Kasumi-1 (cell line): ENCODE results near the gene NUP93.
"Not testable (repeated sequence)": the region's sequence is repeated elsewhere in the genome, so short reads cannot be mapped to it uniquely, and the experiment has no call there.

Source experiments
- DNase-seq, 2 experiments: peaks; one replicate each; lab custom pipeline; 2025; lab: John Stamatoyannopoulos, UW

Gene NUP93

DNA sequence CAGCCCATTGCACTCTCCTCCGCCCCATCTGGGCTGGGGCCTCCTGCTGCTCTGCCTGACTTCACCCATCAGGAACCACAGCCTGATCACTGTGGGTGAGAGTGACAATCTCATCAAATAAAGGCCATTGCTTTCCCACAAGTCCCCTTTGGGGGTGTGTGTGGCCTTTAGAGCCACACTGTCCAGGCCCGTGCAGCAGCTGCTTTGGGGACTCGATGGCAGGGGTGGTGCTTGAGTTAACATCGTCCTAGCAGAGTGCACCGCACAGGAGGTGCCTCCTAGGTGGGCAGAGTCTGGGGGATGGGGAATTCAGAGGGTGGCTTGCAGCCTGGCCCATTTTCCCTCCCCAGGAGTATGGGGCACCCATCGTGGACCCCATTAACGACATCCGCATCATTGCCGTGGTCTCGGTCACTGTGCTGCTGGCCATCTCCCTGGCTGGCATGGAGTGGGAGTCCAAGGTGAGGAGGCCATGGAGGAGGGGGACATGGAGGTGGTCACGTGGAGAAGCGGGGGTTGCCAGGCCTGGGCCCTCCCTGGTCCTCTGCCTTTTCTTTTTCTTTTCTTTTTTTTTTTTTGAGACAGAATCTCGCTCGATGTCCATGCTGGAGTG is 140.5 kb downstream of the NUP93 start:
- DNase-seq, result no peak

DNA sequence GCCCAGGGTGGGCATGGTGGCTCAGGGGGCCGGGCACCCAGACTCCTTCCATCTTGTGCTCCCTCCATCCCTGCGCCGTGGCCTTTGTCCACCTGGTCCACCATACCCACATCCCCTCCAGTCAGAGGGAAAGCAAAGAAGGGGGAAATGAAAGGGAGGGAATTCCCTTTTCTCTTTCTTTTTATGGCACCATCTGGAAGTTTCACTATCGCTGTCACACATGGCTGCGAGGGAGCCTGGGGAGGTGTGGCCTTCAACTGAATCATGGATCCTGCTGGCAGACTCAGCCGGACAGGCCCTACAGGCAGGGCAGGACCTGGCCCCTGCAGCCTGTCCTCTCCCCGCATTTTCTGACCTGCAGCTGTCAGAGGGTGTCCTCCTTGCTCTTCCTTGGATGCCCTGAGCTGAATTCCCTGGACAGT is 141.3 kb downstream of the NUP93 start:
- no peak for DNase-seq

DNA sequence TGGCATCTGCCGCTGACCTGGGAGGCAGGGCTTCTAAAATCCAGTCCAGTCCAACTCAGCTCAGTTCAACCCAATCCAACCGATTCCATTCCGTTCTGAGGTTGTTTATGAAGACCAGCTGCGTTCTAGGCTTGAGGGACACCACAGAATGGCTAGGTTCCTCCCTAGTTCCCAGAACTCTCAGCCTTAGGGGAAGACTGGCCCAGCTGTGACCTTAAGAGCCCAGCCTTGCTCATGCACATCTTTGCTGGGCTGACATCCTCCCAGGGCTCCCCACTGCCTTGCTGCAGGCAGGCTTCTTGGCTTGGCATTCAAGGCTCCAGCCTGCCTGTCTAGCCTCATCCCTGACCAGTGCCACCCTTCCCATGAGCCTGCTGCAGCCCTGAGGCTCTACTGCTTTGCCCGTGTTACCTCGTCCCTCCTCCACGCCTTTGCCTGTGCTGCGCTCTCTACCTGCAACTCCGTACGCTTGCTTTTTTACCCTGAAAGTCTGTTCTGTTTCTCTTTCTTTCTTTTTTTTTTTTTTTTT is 143.0 kb downstream of the NUP93 start:
- DNase-seq, result no peak

DNA sequence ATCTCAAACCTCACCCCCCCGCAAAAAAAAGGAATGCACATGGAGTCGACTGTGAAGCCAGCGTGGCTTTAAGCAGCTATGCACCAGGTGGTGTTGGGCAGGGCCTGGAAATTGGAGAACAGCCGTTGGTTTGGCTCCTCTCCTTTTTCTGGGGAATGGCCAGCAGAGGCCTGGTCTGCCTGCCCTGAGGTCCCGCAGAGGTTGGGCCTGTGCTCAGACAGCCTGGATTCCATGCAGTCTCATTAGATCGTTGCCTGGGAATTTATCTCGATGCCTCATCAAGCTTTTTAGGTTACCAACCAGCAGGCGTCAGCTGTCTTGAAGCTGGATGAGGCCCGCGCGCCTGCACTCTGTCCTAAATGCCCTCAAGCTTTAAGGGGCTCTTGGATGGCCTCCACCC is 144.9 kb downstream of the NUP93 start:
- no peak for DNase-seq

DNA sequence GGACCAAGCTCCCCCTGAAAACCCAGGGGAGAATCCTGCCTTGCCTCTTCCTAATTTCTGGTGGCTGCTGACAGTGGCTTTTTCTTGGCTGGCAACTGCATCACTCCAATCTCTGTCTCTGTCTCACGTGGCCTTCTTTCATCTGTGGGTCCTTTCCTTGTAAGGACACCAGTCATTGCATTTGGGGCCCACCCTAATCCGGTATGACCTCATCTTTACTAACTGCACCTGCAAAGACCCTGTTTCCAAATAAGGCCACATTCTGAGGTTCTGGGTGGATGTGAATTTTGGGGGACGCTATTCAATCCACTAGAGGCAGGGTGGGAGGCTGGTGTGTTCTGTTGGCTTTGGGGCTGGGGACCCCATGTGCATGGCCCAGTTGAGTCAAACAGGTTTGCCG is 146.1 kb downstream of the NUP93 start:
- no peak for DNase-seq

DNA sequence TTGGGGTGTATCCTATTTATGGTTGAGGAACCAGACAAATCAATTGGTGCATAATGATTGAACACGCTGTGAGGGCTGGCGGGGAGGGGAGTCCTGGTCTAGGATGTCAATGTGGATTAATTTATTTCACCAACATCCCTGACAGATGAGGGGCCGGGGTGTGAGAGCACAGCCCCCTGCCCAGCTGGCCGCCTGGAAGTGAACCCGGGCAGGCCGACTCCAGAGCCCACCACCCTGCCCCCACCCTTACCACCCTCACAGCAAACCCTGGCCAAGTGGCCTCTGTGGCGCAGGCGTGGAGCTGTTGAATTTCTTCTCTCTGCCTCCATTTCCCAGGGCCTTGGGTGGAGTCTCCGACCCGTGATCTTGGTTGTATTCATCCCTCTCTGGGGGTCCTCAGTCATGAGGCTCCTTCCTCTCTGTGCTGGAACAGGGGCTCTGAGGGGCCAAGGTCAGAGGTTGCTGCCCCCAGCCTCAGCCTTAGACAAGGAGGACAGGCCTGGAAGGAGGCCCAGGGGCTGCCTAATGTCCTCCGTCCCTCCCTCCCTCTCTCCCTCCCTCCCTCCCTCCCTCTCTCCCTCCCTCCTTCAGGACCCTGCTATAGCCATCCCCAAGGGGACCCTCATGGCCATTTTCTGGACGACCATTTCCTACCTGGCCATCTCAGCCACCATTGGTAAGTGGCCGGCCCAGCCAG is 147.7 kb downstream of the NUP93 start:
- DNase-seq, result no peak

DNA sequence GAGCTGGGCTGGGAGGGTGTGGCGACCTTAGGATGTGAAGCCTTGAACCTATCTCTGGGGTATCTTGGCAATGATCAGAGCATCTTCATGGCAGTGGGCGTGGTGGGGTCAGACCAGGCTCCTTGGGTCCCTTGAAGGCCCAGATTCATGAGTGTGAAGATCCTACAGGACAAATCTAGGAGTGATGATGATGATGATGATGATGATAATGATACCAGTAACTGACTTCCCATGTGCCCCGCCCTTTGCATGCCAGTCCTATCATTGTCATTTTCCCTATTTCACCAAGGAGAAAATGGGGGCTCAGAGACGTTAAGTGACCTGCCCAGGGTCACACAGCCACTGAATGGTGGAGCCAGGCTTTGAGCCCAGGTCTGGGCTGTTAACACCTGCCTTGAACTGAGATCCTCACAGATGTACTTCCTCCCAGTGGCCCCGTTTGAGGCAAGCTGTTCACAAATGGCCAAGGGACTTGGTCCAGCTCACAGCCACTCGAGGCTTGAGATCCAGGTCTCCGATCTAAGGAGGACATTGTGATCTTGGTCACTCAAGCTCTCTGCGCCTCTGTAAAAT is 148.4 kb downstream of the NUP93 start:
- DNase-seq, result no peak

DNA sequence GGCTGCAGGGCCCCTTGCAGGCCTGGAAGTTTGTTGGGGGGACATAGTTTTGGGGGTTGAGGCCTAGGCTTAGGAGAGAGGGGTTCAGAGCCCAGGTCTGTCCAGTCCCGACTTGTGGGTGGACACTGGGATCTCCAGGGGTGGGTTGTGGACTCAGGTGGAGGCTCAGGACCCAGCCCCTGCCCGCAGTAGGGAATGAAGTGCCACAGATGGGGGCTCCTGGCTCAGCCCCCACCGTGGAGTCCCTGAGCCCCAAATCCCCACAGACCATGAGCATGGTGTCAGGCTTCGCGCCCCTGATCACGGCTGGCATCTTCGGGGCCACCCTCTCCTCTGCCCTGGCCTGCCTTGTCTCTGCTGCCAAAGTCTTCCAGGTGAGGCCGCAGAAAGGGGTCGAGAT is 149.3 kb downstream of the NUP93 start:
- DNase-seq, result no peak

DNA sequence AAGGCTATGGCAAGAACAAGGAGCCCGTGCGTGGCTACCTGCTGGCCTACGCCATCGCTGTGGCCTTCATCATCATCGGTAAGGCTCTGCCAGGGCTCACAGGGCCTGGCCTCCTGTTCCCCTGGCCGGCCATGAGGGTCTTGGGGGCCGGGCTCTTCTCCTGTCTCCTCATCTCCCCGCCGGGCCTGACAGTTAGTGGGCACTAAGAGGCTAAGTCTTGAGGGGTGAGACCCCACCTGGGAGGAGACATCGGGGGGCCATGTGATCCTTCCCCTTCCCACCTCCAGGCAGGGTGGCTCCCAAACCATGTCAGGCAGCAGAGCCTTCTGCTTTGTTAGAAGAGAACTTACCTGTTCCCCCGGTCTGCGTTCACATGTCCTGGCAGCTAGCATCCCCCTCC is 150.2 kb downstream of the NUP93 start:
- no peak for DNase-seq

DNA sequence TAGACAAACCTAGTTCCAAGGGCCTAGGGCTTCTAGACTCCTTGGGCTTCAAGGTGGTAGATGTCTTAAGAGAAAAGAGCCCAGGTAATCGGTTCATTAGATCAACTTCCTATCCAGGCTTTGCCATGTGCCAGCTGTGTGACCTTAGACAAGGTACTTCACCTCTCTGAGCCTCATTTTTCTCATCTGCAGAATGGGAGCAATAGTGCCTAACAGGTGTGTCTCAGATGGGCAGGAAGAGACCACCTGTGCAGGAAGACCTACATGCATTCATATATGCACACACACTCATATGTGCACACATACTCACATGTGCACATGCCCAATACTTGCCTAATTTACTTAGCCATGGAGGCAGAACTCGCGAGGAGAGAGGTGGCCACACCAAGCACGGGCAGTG is 150.8 kb downstream of the NUP93 start:
- no peak for DNase-seq

DNA sequence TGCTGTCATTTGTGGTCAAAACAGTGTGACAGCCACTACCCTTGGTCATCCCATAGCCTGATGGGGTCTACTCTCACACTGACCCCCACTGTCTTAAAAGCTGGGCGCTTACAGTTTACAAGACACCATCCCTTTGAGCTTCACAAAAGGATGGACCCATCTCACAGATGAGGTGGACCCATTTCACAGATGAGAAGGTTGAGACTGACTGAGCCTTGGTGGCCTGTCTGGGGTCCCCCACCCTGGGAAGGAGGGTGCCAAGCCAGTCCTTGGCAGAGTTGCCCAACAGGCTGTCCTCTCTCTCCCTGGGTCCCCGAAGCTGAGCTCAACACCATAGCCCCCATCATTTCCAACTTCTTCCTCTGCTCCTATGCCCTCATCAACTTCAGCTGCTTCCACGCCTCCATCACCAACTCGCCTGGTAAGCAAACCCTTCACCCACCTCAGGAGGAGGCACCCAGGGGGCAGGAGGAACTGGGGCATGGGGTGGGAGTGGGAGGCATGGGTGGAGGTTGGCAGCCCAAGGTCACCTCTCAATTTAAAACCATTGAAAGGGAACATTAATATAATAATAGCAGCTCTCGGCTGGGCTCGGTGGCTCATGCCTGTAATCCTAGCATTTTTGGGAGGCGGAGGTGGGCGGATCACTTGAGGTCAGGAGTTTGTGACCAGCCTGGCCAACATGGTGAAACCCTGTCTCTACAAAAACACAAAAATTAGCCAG is 152.3 kb downstream of the NUP93 start:
- DNase-seq, result no peak

DNA sequence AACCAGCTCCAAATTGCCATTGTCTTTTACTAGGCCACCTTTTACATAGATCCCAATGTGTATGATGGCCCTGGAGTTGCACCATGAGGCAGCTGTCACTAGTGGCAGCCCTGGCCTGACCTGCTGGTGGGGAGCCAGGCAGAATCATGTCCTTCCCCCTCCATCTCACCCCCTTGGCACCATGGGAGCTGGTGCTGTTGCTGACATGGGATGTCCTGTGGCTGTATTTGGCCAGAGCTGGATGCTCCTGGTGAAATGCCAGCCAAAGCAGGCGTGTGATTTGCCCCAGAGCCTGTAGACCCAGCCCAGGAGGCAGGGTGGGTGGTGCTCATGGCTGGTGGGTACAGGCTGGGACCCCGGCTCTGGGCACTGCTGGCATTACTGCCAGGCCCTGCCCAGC is 153.7 kb downstream of the NUP93 start:
- no peak for DNase-seq

DNA sequence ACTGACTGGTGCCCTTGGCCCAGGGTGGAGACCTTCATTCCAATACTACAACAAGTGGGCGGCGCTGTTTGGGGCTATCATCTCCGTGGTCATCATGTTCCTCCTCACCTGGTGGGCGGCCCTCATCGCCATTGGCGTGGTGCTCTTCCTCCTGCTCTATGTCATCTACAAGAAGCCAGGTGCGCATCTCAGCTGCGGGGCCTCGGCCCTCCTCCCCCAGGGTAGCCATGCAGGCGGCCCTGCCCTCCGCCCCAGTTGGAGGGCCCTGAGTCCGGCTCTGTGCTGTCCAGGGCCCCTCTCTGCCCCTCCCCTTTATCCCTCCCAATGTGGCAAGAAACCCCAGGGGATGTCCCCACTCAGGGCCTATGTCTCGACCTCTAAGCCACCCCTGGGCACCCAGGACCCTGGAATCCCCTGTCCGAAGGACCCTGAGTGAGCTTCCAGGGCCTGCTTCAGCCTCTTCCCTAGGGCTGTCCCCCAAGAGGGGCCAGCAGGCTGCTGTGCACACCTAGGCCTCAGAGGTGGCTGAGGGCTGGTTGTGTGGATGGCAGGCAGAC is 154.2 kb downstream of the NUP93 start:
- DNase-seq, result no peak

DNA sequence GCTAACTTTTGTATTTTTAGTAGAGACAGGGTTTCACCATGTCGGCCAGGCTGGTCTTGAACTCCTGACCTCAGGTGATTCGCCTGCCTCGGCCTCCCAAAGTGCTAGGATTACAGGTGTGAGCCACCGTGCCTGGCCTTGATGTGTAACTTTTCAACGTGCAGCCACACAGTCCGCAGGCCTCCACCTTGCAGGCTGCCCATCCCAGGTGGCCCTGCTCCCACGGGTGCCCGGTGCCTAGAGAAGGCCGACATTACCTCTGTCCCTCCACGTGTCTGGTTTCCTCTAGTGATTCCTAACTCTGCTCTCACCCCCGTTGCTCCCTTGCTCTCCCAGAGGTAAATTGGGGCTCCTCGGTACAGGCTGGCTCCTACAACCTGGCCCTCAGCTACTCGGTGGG is 155.0 kb downstream of the NUP93 start:
- not testable (repeated sequence) for DNase-seq

DNA sequence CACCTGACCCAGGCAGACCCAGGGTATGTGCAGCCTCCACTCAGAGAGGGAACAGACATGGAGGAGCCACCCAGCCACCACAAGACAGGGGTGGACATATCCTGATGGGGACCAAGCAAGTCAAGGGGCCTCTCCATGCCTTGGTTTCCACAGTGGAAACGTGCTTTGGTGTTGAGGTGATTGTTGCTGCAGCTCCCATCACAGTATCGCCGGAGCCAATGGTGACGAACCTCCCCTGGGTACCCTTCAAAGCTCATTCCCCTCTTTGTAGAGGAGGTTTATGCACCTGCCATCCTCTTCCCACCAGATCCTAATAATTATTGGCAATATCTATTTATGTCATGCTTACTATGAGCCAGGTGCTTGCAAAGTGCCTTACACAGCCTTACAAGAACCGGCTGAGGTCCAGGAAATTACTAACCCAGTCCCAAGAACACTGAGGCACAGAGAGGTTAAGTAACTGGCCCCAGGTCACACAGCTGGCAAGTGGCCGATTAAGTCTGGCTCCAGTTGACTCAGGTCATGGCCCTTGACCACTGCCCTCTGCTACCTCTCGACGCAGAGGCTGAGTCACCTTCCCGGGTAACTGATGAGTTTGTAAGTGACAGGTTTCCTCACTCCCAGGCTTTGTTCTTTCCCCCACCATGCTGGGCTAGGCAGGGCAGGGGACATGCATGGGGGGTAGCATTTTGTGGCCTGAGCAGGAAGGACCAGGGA is 155.7 kb downstream of the NUP93 start:
- no peak for DNase-seq

DNA sequence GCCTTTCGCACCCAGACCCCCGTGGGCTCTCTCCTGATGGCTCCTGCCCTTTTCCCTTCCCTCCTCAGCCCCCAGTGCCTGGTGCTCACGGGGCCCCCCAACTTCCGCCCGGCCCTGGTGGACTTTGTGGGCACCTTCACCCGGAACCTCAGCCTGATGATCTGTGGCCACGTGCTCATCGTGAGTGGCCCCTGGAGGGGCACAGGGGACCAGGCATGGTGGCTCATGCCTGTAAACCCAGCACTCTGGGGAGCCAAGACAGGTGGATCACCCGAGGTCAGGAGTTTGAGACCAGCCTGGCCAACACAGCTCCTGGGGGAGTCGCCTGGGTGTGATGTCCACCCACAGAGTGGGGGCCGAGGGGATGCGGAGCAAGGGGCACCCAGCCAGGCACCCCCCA is 156.4 kb downstream of the NUP93 start:
- no peak for DNase-seq

DNA sequence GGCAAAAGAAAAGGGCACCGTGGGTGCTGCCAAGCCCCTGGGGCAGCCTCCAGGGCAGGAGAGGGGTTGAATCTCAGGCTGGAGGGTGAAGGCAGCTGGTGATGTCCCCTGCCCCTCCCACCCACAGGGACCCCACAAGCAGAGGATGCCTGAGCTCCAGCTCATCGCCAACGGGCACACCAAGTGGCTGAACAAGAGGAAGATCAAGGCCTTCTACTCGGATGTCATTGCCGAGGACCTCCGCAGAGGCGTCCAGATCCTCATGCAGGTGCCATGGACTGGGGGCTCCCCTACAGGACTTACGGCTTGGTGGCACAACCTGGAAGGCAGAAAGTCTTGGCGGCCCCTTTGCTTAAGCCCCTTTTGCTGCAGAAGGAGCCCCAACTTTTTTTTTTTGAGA is 156.9 kb downstream of the NUP93 start:
- DNase-seq, result no peak

DNA sequence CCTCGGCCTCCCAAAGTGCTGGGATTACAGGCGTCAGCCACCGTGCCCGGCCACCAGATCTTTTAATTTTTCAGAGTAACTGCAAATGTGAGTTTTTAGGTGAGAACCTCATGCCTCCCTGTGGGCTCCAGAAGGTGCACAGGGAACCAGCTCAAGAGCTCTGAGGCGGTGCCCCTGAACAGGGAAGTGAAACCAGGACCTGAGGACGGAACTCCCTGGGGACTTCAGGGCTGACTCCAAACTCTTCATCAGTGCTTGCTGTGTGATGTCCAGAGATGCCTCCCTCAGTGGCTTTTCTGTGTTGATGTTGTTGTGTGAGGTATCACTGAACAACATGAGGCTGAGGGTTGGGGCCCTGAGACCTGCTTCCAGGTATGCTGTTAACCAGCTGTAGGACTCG is 158.9 kb downstream of the NUP93 start:
- DNase-seq, result no peak

DNA sequence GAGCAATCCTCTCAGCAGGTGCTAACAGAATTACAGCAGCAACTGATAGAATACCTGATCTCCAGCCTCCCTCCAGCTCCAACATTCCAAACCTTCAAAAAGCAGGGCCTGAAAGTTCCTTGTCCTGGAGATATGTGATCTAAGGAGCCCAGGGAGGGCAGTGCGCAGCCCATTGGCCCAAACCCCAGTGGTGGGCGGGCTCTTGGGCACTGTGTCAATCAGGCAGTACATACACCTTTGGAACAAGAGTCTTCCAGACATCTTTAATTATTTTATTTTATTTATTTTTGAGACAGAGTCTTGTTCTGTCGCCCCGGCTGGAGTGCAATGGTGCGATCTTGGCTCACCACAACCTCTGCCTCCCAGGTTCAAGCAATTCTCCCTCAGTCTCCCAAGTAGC is 159.3 kb downstream of the NUP93 start:
- no peak for DNase-seq

DNA sequence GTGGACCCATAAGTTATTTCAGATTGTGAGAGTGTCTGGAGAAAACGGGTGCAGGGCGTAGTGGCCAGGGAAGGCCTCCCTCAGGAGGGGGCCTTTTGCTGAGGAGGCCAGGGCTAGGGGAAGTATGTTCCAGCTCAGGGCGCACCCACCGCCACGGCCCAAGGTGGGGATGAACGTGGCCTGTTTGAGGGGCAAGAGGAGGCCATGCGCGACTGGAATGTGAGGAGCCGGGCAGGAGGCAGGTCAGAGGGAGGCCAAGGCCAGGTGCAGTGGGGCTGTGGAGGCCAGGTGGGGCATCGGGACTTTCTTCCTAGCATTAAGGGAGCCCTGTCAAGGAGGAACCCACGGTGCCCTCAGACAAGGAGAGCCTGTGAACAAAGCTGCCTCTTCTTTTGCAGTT is 161.8 kb downstream of the NUP93 start:
- DNase-seq, result no peak

DNA sequence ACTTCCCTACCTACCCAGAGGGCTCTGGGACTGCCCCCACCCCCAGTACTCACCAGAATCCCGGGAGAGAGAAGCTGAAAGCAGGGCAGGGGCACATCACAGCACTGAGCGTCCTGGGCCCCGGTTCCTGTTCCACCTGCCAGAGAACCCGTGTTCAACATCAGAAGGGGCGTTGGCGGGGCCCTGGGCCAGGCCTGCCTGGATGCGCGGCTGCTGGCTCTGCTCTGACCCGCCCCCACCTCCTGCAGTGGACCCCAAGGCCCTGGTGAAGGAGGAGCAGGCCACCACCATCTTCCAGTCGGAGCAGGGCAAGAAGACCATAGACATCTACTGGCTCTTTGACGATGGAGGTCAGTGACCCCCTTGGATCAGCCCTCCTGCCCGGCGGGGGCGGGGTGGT is 162.8 kb downstream of the NUP93 start:
- no peak for DNase-seq
